GM18870 (cell line): Measurements from ENCODE around the gene HIP1R.
"Not testable (repeated sequence)": the region's sequence is repeated elsewhere in the genome, so short reads cannot be mapped to it uniquely, and the experiment has no call there.

ENCODE experiments used
- ATAC-seq: cut with Tn5 transposase; IDR thresholded peaks from one replicate; pipeline ENCODE4 v1.9.1; 2021; ENCODE audit warnings: moderate library complexity; ENCODE audit not compliant: unreplicated experiment

HIP1R gene

GRCh38 chr12:122893208-122894153 is 58.2 kb downstream of the HIP1R start:
- ATAC-seq = no peak

DNA sequence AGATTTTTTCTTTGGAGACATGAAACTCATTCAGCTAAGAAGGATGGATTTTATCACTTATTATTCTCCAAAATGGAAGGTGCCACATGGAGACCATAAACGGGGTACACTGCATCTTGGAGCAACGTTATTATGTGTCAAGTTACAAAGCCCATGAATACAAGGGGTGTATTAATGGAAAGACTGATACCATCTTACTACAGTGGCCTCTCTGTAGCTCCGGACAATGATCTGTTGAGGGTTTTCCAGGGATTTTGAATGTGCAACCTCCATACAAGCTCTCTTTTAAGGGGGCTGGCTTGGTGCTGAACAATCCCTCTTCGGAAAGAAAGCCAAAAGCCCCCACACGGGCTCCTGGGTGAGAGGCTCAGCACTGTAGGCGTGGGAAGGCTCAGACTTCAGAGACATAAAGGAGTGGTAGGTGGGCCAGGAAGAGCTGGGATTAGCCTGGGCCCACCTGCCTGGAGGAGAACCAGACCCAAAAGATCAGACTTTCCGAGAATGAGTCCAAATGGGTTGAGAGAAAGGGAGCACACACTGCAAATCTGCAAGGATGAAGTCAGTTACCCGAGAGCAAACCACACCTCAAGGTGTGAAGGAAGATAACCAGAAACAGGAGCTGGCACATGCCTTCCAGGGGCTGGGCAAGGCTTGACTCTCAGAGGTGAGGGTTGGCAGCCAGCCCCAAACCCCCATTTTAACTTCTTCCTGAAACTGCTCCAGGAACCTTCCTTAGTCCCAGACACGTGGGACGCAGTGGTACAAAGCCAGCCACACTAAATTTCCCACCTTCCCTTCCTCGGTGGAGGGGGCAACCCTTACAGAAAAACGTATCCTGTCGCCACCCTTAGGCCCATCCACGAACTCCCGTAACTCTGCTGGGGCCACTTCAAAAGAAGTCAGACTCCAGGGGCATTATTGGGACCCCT is 59.2 kb downstream of the HIP1R start:
- no peak for ATAC-seq

- ATAC-seq = no peak
Observed at GRCh38 chr12:122895320-122895703, 60.1 kb downstream of the HIP1R start.

- no peak for ATAC-seq
Observed at GRCh38 chr12:122895704-122896636, 60.7 kb downstream of the HIP1R start, which contains the start of gene VPS37B. TSS of gene VPS37B (minus strand) at chr12:122896124. CDS start at chr12:122896062, 62 bp downstream.

DNA sequence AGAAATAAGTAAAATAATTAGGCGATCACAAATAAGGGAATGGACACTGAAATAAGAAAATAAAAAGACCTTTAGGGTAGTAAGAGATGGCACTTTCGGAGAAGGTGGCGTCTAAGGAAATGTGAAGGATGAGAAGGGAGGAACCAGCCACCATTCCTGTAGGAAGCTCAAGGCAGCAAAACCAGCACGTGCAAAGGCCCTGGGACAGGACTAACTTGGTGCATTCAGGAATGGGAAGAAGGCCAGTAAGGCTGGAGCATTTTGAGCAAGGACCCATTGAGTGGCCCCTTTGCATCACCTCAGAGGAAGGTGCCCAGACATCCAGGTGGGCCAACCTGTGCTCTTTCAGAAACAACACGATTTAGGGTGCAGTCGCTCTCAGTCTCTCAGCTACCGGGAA is 61.4 kb downstream of the HIP1R start:
- ATAC-seq = no peak

DNA sequence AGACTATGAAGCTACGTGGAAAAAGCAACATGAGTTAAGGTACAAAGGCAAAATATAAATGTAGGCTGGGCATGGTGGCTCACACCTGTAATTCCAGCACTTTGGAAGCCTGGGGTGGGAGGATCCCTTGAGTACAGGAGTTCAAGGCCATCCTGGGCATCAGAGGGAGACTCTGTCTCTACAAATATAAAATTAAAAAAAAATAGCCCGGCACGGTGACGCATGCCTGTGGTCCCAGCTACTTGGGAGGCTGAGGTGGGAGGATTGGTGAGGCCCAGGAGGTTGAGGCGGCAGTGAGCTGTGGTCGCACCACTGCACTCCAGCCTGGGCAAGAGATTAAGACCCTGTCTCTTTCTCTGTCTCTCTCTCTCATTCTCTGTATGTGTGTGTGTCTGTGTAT is 64.6 kb downstream of the HIP1R start:
- no peak for ATAC-seq

- no peak for ATAC-seq
Observed at GRCh38 chr12:122902854-122903692, 67.8 kb downstream of the HIP1R start.

DNA sequence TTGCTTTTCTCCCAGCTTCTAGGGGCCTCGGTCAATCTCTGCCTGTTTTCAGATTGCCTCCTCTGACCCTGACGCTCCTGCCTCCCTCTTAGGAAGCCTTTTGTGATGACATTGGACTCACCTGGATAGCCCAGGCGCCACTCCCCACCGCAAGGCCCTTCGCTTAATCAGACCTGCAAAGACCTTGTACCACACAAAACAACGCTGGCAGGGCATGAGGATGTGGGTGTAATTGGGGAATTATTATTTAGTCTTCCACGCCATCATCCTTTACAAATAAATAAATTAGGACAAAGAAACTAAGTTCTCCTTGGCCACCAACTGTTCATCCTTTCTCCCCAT is 68.4 kb downstream of the HIP1R start:
- ATAC-seq = no peak

DNA sequence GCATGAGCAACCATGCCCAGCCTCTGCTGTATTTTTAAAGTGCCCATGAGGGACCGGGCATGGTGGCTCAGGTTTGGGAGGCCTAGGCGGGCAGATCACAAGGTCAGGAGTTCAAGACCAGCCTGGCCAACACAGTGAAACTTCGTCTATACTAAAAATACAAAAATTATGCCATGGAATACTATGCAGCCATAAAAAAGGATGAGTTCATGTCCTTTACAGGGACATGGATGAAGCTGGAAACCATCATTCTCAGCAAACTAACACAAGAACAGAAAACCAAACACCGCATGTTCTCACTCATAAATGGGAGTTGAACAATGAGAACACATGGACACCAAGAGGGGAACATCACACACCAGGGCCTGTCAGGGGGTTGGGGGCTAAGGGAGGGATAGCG is 70.0 kb downstream of the HIP1R start:
- ATAC-seq = not testable (repeated sequence)

DNA sequence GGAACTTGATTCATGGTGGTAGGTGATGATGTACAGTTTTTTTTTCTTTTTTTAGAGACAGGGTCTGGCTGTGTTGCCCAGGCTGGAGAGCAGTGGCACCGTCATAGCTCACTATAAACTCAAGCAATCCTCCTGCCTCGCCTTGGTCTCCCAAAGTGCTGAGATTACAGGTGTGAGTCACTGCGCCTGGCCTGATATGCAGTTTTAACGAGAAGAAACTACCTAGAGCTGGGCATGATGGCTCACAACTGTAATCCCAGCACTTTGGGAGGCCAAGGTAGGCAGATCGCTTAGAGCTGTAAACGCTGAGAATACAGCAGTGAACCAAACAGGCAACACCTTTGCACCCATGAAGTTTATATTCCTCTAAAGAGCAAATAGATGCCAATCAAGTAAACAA is 73.7 kb downstream of the HIP1R start:
- ATAC-seq = no peak

DNA sequence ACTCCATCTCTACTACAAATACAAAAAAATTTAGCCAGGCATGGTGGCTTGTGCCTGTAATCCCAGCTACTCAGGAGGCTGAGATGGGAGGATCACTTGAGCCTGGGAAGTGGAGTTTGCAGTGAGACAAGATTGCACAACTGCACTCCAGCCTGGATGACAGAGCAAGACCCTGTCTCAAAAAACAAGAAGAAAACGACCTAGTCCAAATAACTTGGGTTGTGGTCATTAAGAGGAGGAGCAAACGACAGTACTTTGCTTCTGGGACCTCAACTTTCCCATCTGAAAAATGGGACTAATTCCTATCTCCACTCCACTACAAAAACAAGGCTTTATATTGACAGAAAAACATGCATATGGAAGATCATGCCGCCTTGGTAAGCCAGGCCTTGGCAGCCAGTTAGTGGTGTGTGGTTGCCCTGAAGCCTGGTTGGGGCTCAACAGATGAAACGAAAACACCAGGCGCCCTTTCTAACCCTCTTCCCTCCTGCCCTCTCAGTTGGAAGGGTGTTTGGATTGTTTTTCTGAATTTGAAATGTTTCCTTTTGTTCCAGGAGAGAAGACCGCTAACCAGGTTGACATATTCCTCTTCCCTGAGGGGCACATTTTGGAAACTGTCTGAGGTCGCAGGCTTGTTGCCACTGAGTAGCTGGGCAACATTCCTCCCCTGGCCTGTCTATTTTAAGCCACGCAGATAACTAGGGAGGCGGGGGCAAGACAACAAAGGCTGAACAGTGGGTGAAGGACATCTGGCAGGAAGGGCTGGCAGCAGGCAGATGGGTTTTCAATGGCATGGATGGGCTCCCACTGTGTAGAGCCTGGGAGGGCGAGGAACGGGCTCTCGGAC is 74.4 kb downstream of the HIP1R start:
- ATAC-seq = no peak
